SK-N-SH treated with all-trans-retinoic acid at 6 μM for 48 hours (cell line): ENCODE measurements around the gene TMEM151A.

ENCODE experiments used
- ATAC-seq: fragments of 200-7000 bp; cut with Tn5 transposase; 3 replicates; pipeline ENCODE4 v1.9.1; 2020; ENCODE audit warnings: mild to moderate bottlenecking, moderate library complexity
- BACH2 ChIP-seq: fragments of 250-450 bp; sonication (Bioruptor Pico); IDR thresholded peaks from 2 replicates; pipeline ENCODE4 v1.9.0; 2021; ENCODE audit warnings: mild to moderate bottlenecking, borderline replicate concordance
- CSDC2 ChIP-seq: fragments of 250-450 bp; sonication (Bioruptor Pico); IDR thresholded peaks from 2 replicates; pipeline ENCODE4 v1.5.0; 2020; ENCODE audit warnings: mild to moderate bottlenecking, moderate library complexity
- ESRRG ChIP-seq: fragments of 250-450 bp; sonication (Bioruptor Pico); IDR thresholded peaks from 2 replicates; pipeline ENCODE4 v1.6.1; 2021; ENCODE audit warnings: mild to moderate bottlenecking
- GLIS3 ChIP-seq: fragments of 250-450 bp; sonication (Bioruptor Pico); IDR thresholded peaks from 2 replicates; pipeline ENCODE4 v1.5.0; 2020; ENCODE audit warnings: mild to moderate bottlenecking, moderate library complexity
- ISL1 ChIP-seq: fragments of 250-450 bp; sonication (Bioruptor Pico); IDR thresholded peaks from 2 replicates; pipeline ENCODE4 v2.1.2; 2022; ENCODE audit warnings: mild to moderate bottlenecking, moderate library complexity
- OSR1 ChIP-seq: fragments of 250-450 bp; sonication (Bioruptor Pico); IDR thresholded peaks from 2 replicates; pipeline ENCODE4 v1.8.0; 2022; ENCODE audit warnings: moderate library complexity, mild to moderate bottlenecking, inconsistent platforms
- PPARA ChIP-seq: fragments of 250-450 bp; sonication (Bioruptor Pico); IDR thresholded peaks from 2 replicates; pipeline ENCODE4 v1.5.0; 2020; ENCODE audit warnings: mild to moderate bottlenecking, borderline replicate concordance
- RARB ChIP-seq: fragments of 250-450 bp; sonication (Bioruptor Pico); IDR thresholded peaks from 2 replicates; pipeline ENCODE4 v1.8.0; 2021; ENCODE audit warnings: mild to moderate bottlenecking, moderate library complexity
- TCF4 ChIP-seq: fragments of 250-450 bp; sonication (Bioruptor Pico); IDR thresholded peaks from 2 replicates; pipeline ENCODE4 v1.8.0; 2021; ENCODE audit warnings: mild to moderate bottlenecking, moderate library complexity, borderline replicate concordance
- TOX ChIP-seq: fragments of 250-450 bp; sonication (Bioruptor Pico); IDR thresholded peaks from 2 replicates; pipeline ENCODE4 v1.8.0; 2021; ENCODE audit warnings: mild to moderate bottlenecking, moderate library complexity, borderline replicate concordance
- ZC3H10 ChIP-seq: fragments of 250-450 bp; sonication (Bioruptor Pico); IDR thresholded peaks from 2 replicates; pipeline ENCODE4 v1.5.1; 2021; ENCODE audit warnings: mild to moderate bottlenecking, moderate library complexity
- ZFP3 ChIP-seq: fragments of 250-450 bp; sonication (Bioruptor Pico); IDR thresholded peaks from 2 replicates; pipeline ENCODE4 v1.5.0; 2020; ENCODE audit warnings: mild to moderate bottlenecking, moderate library complexity
- ZFP30 ChIP-seq: fragments of 450-650 bp; formaldehyde crosslinking; IDR thresholded peaks from 2 replicates; pipeline ENCODE4 v1.5.0; 2022; ENCODE audit warnings: mild to moderate bottlenecking, moderate library complexity
- ZNF565 ChIP-seq: fragments of 450-650 bp; formaldehyde crosslinking; conservative IDR thresholded peaks from 2 replicates; pipeline ENCODE4 v1.5.0; 2020; ENCODE audit warnings: low read depth, mild to moderate bottlenecking, moderate library complexity
- ZNF8 ChIP-seq: fragments of 450-650 bp; formaldehyde crosslinking; IDR thresholded peaks from 2 replicates; pipeline ENCODE4 v1.5.0; 2020; ENCODE audit warnings: mild to moderate bottlenecking, moderate library complexity
- TF ChIP-seq, protein P1 (sequence below): fragments of 250-450 bp; sonication (Bioruptor Pico); IDR thresholded peaks from 2 replicates; pipeline ENCODE4 v1.8.0; 2020; ENCODE audit warnings: mild to moderate bottlenecking, moderate library complexity, borderline replicate concordance
- TF ChIP-seq, protein P2 (sequence below): fragments of 250-450 bp; sonication (Bioruptor Pico); IDR thresholded peaks from 2 replicates; pipeline ENCODE4 v1.8.0; 2021; ENCODE audit warnings: low read depth, mild to moderate bottlenecking, moderate library complexity, borderline replicate concordance
- TF ChIP-seq, protein P3 (sequence below): fragments of 250-450 bp; sonication (Bioruptor Pico); IDR thresholded peaks from 2 replicates; pipeline ENCODE4 v1.5.1; 2021; ENCODE audit warnings: mild to moderate bottlenecking, moderate library complexity
- TF ChIP-seq, protein P4 (sequence below): fragments of 250-450 bp; sonication (Bioruptor Pico); IDR thresholded peaks from 2 replicates; pipeline ENCODE4 v1.5.1; 2020; ENCODE audit warnings: low read depth, mild to moderate bottlenecking, moderate library complexity
- TF ChIP-seq, protein P5 (sequence below): fragments of 250-450 bp; sonication (Bioruptor Pico); IDR thresholded peaks from 2 replicates; pipeline ENCODE4 v1.5.0; 2020; ENCODE audit warnings: mild to moderate bottlenecking, moderate library complexity

Gene TMEM151A

DNA sequence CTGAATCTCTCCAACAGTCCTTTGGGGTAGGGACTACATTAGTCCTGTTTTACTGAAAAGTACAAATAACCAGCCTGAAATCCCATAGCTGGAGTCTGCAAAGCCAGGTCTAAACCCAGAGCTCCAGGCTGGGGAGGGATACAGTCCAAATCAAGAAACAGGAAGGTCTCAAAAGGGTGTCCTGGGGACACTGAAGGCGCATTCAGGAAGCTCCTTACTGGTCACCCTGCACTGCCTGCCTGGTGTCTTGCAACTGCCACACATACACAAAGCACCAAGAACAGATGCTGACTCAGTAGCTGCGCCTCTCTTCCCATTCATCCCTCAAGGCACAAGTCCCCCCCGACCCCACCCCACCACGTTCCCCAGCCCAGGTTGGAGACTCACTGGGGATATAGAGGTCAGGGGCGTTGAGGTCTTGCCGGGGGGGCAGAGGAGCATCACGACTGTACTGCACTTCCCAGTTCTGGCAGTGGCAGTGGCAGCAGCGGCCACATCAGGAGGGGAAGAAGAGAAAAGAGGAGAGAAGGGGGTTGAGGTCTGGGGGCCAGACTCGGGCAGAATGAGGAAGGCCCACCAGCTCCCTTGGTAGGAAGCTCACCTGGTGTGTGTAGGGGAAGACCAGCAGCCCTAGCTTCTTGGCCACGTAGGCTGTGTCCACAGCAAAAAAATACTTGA lies 4.3 kb upstream of the TMEM151A start:
- no peak for ATAC-seq
- no peak for TF ChIP-seq GLIS3 (CRISPR knock-in tag)
- TF ChIP-seq, protein P1, sequence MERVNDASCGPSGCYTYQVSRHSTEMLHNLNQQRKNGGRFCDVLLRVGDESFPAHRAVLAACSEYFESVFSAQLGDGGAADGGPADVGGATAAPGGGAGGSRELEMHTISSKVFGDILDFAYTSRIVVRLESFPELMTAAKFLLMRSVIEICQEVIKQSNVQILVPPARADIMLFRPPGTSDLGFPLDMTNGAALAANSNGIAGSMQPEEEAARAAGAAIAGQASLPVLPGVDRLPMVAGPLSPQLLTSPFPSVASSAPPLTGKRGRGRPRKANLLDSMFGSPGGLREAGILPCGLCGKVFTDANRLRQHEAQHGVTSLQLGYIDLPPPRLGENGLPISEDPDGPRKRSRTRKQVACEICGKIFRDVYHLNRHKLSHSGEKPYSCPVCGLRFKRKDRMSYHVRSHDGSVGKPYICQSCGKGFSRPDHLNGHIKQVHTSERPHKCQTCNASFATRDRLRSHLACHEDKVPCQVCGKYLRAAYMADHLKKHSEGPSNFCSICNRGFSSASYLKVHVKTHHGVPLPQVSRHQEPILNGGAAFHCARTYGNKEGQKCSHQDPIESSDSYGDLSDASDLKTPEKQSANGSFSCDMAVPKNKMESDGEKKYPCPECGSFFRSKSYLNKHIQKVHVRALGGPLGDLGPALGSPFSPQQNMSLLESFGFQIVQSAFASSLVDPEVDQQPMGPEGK = no peak
- TF ChIP-seq ESRRG (CRISPR knock-in tag) = no peak
- no peak for TF ChIP-seq ZFP3 (CRISPR knock-in tag)
- no peak for TF ChIP-seq ZC3H10
- TF ChIP-seq PPARA (CRISPR knock-in tag) = no peak
- no peak for TF ChIP-seq CSDC2
- TF ChIP-seq, protein P2, sequence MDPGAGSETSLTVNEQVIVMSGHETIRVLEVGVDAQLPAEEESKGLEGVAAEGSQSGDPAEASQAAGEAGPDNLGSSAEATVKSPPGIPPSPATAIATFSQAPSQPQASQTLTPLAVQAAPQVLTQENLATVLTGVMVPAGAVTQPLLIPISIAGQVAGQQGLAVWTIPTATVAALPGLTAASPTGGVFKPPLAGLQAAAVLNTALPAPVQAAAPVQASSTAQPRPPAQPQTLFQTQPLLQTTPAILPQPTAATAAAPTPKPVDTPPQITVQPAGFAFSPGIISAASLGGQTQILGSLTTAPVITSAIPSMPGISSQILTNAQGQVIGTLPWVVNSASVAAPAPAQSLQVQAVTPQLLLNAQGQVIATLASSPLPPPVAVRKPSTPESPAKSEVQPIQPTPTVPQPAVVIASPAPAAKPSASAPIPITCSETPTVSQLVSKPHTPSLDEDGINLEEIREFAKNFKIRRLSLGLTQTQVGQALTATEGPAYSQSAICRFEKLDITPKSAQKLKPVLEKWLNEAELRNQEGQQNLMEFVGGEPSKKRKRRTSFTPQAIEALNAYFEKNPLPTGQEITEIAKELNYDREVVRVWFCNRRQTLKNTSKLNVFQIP = no peak
- no peak for TF ChIP-seq ZFP30
- no peak for TF ChIP-seq ISL1

DNA sequence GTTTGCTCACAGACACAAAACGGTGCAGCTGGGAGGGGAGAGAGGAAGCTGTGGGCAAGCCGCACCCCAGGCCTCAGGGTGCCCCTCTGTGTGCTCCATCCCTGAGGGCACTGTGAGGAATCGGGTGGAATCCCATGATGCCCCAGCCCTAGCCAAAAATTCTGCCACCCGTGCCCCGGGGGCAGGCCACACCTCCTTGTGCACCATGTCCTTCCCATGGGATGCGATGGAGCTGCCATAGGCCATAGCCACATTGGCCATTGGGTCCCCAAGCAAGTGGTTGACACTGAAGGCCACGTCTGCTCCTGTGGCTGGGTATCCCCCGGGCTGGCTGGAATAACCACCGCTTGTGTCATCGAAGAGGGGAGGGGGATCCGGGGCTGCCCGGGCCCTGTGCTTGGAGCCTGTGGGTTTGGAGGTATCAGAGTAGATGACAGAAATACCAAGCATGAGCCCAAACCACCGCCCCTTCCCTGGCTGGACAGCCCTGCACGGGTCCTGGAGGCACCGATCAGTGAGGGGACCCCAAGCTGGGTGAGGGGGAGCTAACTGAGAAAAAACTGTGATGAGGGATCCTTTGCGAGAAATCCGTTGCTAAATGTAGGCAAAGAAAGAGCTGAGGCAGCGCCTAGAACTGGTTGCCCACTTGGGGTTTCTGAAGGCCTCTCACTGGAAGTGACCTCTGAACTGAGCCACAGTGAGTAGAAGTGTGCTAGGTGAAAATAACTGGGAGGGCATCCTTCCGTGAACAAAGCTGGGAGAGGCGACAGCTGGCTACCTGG lies 3.6 kb upstream of the TMEM151A start:
- ATAC-seq = peak; percentile 0; the same call in 1 of the 3 replicates
- TF ChIP-seq BACH2 (CRISPR knock-in tag) = no peak
- TF ChIP-seq, protein P3, sequence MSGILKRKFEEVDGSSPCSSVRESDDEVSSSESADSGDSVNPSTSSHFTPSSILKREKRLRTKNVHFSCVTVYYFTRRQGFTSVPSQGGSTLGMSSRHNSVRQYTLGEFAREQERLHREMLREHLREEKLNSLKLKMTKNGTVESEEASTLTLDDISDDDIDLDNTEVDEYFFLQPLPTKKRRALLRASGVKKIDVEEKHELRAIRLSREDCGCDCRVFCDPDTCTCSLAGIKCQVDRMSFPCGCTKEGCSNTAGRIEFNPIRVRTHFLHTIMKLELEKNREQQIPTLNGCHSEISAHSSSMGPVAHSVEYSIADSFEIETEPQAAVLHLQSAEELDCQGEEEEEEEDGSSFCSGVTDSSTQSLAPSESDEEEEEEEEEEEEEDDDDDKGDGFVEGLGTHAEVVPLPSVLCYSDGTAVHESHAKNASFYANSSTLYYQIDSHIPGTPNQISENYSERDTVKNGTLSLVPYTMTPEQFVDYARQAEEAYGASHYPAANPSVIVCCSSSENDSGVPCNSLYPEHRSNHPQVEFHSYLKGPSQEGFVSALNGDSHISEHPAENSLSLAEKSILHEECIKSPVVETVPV (CRISPR knock-in tag) = no peak
- TF ChIP-seq, protein P4, sequence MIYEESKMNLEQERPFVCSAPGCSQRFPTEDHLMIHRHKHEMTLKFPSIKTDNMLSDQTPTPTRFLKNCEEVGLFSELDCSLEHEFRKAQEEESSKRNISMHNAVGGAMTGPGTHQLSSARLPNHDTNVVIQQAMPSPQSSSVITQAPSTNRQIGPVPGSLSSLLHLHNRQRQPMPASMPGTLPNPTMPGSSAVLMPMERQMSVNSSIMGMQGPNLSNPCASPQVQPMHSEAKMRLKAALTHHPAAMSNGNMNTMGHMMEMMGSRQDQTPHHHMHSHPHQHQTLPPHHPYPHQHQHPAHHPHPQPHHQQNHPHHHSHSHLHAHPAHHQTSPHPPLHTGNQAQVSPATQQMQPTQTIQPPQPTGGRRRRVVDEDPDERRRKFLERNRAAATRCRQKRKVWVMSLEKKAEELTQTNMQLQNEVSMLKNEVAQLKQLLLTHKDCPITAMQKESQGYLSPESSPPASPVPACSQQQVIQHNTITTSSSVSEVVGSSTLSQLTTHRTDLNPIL (CRISPR knock-in tag) = no peak
- no peak for TF ChIP-seq ZFP30
- no peak for TF ChIP-seq ZC3H10
- no peak for TF ChIP-seq ZNF8 (CRISPR knock-in tag)
- TF ChIP-seq RARB = no peak
- no peak for TF ChIP-seq PPARA (CRISPR knock-in tag)
- no peak for TF ChIP-seq ESRRG (CRISPR knock-in tag)
- no peak for TF ChIP-seq OSR1 (CRISPR knock-in tag)
- no peak for TF ChIP-seq ZNF565 (CRISPR knock-in tag)
- TF ChIP-seq, protein P1 = no peak
- no peak for TF ChIP-seq GLIS3 (CRISPR knock-in tag)
- TF ChIP-seq, protein P2 = no peak
- no peak for TF ChIP-seq TCF4 (CRISPR knock-in tag)
- no peak for TF ChIP-seq ZFP3 (CRISPR knock-in tag)
- TF ChIP-seq TOX (CRISPR knock-in tag) = no peak
- TF ChIP-seq, protein P5, sequence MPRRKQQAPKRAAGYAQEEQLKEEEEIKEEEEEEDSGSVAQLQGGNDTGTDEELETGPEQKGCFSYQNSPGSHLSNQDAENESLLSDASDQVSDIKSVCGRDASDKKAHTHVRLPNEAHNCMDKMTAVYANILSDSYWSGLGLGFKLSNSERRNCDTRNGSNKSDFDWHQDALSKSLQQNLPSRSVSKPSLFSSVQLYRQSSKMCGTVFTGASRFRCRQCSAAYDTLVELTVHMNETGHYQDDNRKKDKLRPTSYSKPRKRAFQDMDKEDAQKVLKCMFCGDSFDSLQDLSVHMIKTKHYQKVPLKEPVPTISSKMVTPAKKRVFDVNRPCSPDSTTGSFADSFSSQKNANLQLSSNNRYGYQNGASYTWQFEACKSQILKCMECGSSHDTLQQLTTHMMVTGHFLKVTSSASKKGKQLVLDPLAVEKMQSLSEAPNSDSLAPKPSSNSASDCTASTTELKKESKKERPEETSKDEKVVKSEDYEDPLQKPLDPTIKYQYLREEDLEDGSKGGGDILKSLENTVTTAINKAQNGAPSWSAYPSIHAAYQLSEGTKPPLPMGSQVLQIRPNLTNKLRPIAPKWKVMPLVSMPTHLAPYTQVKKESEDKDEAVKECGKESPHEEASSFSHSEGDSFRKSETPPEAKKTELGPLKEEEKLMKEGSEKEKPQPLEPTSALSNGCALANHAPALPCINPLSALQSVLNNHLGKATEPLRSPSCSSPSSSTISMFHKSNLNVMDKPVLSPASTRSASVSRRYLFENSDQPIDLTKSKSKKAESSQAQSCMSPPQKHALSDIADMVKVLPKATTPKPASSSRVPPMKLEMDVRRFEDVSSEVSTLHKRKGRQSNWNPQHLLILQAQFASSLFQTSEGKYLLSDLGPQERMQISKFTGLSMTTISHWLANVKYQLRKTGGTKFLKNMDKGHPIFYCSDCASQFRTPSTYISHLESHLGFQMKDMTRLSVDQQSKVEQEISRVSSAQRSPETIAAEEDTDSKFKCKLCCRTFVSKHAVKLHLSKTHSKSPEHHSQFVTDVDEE = no peak
- no peak for TF ChIP-seq ISL1
- TF ChIP-seq, all 23 proteins: peak for 0
